Tibial nerve (tissue), 4 donors: Measurements from ENCODE around the gene NBPF1. TPM values are rescaled to one million over a fixed set of nuclear protein-coding genes. Genes with fewer than 3 reads are reported as not detected.
"Not testable (repeated sequence)": the region's sequence is repeated elsewhere in the genome, so short reads cannot be mapped to it uniquely, and the experiment has no call there.

ENCODE experiments used
- DNase-seq, 2 donors: peaks; one replicate each; pipeline ENCODE4 v3.0.0-alpha.2; 2019; ENCODE audit warnings: low spot score in 2 of 2
- H3K27ac ChIP-seq, 4 donors: fragments of 200-600 bp; sonication (generic) in 3 of 4; one replicate each; pipeline ENCODE4 v1.5.1; 2017 to 2019; ENCODE audit warnings: mild to moderate bottlenecking in 1 of 4
- H3K27me3 ChIP-seq, 2 donors: fragments of 200-600 bp; sonication (generic) in 1 of 2; one replicate each; pipeline versions ENCODE4 v1.5.1 to v1.6.0; 2017 to 2019
- H3K36me3 ChIP-seq, 3 donors: fragments of 200-600 bp; sonication (generic); one replicate each; pipeline ENCODE4 v1.5.1; 2018 to 2019
- H3K4me1 ChIP-seq, 4 donors: fragments of 200-600 bp; sonication (generic) in 3 of 4; one replicate each; pipeline ENCODE4 v1.5.1; 2017 to 2019
- H3K4me3 ChIP-seq, 4 donors: fragments of 200-600 bp; sonication (generic) in 3 of 4; one replicate each; pipeline ENCODE4 v1.5.1; 2017 to 2019; ENCODE audit warnings: mild to moderate bottlenecking in 1 of 4, moderate library complexity in 1 of 4
- H3K9me3 ChIP-seq, 4 donors: fragments of 200-600 bp; sonication (generic) in 3 of 4; one replicate each; pipeline ENCODE4 v1.5.1; 2017 to 2019
- EP300 ChIP-seq, 2 donors: sonication (generic); formaldehyde crosslinking; IDR thresholded peaks; one replicate each; pipeline ENCODE4 v1.6.1; 2017; ENCODE audit warnings: antibody characterized with exemption in 2 of 2, mild to moderate bottlenecking in 1 of 2
- POLR2A ChIP-seq, 2 donors: fragments of 450-650 bp; IDR thresholded peaks; one replicate each; pipeline ENCODE4 v1.6.1; 2017; ENCODE audit warnings: antibody characterized with exemption in 2 of 2, mild to moderate bottlenecking in 2 of 2, moderate library complexity in 2 of 2
- WGBS, 2 donors: methylation state at CpG; one replicate each; pipeline ENCODE4 v1.1.5; 2018; 5-methylcytosine and 5-hydroxymethylcytosine counted together
- total RNA-seq, 4 donors: library from RNA; depleted of rRNA; stranded (reverse); fragments of >200 nt; gene quantifications; one replicate each; pipeline ENCODE4 v1.1.0, GENCODE V29; 2016
- TF ChIP-seq, protein P1 (sequence below), 5 experiments: fragments of 200-600 bp in 3 of 5; fragments of 450-650 bp in 2 of 5; sonication (generic) in 3 of 5; IDR thresholded peaks; one replicate each; pipeline ENCODE4 v1.5.1; 2016 to 2019; ENCODE audit warnings: antibody characterized with exemption in 5 of 5, mild to moderate bottlenecking in 3 of 5, moderate library complexity in 2 of 5

Gene NBPF1
- total RNA-seq, result 10 to 100 TPM; 47.3 to 57.3 (median 53.1) TPM

- H3K9me3 ChIP-seq, result no peaks in the 10 kb centered on the region
- H3K4me1 ChIP-seq, result peaks cover 0 to 26% (median 16%) of the 10 kb centered on the region in 4 donors
- peak within 1 kb of the TSS; percentile 55 to 86 (median 70) for H3K4me3 ChIP-seq
- H3K27me3 ChIP-seq, result no peaks in the 10 kb centered on the region
- TF ChIP-seq EP300 (IDR thresholded peaks at IDR 0.05) (peak; percentile 82 to 94), POLR2A (IDR thresholded peaks at IDR 0.05) (peak; percentile 76 to 92)
- TF ChIP-seq, protein P1, sequence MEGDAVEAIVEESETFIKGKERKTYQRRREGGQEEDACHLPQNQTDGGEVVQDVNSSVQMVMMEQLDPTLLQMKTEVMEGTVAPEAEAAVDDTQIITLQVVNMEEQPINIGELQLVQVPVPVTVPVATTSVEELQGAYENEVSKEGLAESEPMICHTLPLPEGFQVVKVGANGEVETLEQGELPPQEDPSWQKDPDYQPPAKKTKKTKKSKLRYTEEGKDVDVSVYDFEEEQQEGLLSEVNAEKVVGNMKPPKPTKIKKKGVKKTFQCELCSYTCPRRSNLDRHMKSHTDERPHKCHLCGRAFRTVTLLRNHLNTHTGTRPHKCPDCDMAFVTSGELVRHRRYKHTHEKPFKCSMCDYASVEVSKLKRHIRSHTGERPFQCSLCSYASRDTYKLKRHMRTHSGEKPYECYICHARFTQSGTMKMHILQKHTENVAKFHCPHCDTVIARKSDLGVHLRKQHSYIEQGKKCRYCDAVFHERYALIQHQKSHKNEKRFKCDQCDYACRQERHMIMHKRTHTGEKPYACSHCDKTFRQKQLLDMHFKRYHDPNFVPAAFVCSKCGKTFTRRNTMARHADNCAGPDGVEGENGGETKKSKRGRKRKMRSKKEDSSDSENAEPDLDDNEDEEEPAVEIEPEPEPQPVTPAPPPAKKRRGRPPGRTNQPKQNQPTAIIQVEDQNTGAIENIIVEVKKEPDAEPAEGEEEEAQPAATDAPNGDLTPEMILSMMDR (IDR thresholded peaks at IDR 0.05), result peak in 3 of 5 experiments; percentile 10 to 72 (median 43)
- peak within 1 kb of the TSS; percentile 59 to 84 (median 67) for H3K27ac ChIP-seq
- WGBS, 2 donors, result 0 to 1% methylated on average over 82 of the region's 82 CpGs
- DNase-seq, result peak; percentile 91 to 96
- peaks cover 0 to 12% (median 0%) of the 10 kb centered on the region in 3 donors for H3K36me3 ChIP-seq
Measured at GRCh38 chr1:16613185-16614147, at the start of gene NBPF1. TSS of gene NBPF1 (minus strand) at chr1:16613564.

- whole genome bisulfite sequencing, 2 donors, result 74 to 80% methylated on average over 12 to 13 of the region's 32 CpGs
- not testable (repeated sequence) for H3K9me3 ChIP-seq, H3K27me3 ChIP-seq, H3K27ac ChIP-seq, DNase-seq, H3K4me1 ChIP-seq, H3K36me3 ChIP-seq, H3K4me3 ChIP-seq
Measured at GRCh38 chr1:16658234-16658633, 44.9 kb upstream of the NBPF1 start.

- not testable (repeated sequence) for H3K4me1 ChIP-seq, H3K36me3 ChIP-seq, H3K27ac ChIP-seq, H3K9me3 ChIP-seq, H3K4me3 ChIP-seq, DNase-seq, H3K27me3 ChIP-seq
- WGBS, 2 donors, result no CpG with 5 or more reads among the region's 14 CpGs
Measured at GRCh38 chr1:16656981-16657683, 43.8 kb upstream of the NBPF1 start.

- WGBS, 2 donors, result no CpG with 5 or more reads among the region's 6 CpGs
- H3K4me3 ChIP-seq, H3K36me3 ChIP-seq, H3K4me1 ChIP-seq, H3K9me3 ChIP-seq, H3K27ac ChIP-seq, H3K27me3 ChIP-seq, DNase-seq: not testable (repeated sequence)
Measured at GRCh38 chr1:16656574-16656973, 43.2 kb upstream of the NBPF1 start.

DNA sequence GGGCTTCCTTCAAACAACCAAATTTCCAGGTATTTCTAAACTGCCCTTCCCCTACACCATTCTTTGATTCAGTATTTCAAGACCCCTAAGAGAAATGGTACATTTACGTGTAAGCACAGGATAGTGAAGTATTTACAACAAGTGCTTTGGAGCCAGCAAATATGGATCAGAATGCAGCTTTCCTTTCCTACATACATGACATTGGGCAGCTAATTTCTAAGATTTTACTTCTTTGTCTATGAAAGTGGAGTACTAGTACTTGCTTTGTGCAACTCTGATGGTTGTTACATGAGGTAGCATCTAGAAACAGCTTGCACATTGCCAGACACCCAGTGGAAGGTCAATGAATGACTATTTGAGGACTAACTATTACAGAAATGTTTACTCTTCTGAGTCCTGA, 38.2 kb upstream of the NBPF1 start:
- DNase-seq, H3K27ac ChIP-seq, H3K4me1 ChIP-seq, H3K4me3 ChIP-seq, H3K9me3 ChIP-seq, H3K36me3 ChIP-seq: not testable (repeated sequence)
- peaks cover 0 to 14% of the 10 kb centered on the region in 2 donors for H3K27me3 ChIP-seq
- WGBS, 2 donors, result 85 to 100% methylated on average over 1 of the region's 1 CpG

DNA sequence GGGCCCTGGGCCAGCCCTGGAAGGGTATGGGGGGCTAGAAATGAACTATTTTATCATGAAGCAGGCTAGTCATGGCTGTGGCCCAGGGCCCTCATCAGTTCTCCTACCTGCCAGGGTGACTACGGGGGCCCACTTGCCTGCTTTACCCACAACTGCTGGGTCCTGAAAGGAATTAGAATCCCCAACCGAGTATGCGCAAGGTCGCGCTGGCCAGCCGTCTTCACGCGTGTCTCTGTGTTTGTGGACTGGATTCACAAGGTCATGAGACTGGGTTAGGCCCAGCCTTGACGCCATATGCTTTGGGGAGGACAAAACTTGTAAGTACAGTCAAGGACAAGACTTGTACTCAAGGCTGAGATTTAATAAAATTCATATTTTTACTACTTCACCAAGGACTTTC, 36.6 kb upstream of the NBPF1 start:
- H3K4me1 ChIP-seq, H3K4me3 ChIP-seq, H3K27ac ChIP-seq, H3K9me3 ChIP-seq, H3K36me3 ChIP-seq: not testable (repeated sequence)
- DNase-seq, result peak in 1 of 2 donors; percentile 13
- 76 to 87% methylated on average over 9 of the region's 9 CpGs for WGBS, 2 donors
- peaks cover 0 to 14% of the 10 kb centered on the region in 2 donors for H3K27me3 ChIP-seq

- H3K4me1 ChIP-seq, H3K27ac ChIP-seq, H3K4me3 ChIP-seq, H3K9me3 ChIP-seq, DNase-seq, H3K36me3 ChIP-seq: not testable (repeated sequence)
- peaks cover 0 to 14% of the 10 kb centered on the region in 2 donors for H3K27me3 ChIP-seq
- 89% methylated on average over 5 of the region's 6 CpGs; no CpG with 5 or more reads in 1 of the 2 donors for WGBS, 2 donors
Measured at GRCh38 chr1:16649390-16649789, 36.0 kb upstream of the NBPF1 start.

GRCh38 chr1:16648756-16649155, 35.4 kb upstream of the NBPF1 start:
- not testable (repeated sequence) for H3K27ac ChIP-seq, H3K4me3 ChIP-seq, H3K9me3 ChIP-seq, H3K36me3 ChIP-seq, DNase-seq
- H3K27me3 ChIP-seq, result peaks cover 0 to 14% of the 10 kb centered on the region in 2 donors
- WGBS, 2 donors, result no CpG with 5 or more reads among the region's 8 CpGs
- peaks cover 0 to 11% (median 10%) of the 10 kb centered on the region in 4 donors for H3K4me1 ChIP-seq

DNA sequence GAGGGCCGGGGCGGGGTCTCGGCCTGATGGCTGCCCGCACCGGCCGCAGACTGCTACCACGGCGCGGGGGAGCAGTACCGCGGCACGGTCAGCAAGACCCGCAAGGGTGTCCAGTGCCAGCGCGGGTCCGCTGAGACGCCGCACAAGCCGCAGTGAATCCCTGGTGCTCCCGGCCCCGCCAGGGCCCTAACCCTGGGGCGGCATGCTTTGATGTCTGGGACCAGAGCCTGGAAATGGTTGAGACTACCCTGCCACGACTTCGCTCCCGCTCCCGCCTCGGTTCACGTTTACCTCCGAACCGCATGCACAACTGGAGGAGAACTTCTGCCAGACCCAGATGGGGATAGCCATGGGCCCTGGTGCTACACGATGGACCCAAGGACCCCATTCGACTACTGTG, 34.9 kb upstream of the NBPF1 start:
- H3K9me3 ChIP-seq, H3K4me3 ChIP-seq, H3K27ac ChIP-seq, H3K36me3 ChIP-seq, DNase-seq: not testable (repeated sequence)
- H3K4me1 ChIP-seq, result peaks cover under 1 to 16% (median 14%) of the 10 kb centered on the region in 4 donors
- peaks cover 0 to 14% of the 10 kb centered on the region in 2 donors for H3K27me3 ChIP-seq
- 8% methylated on average over 9 of the region's 32 CpGs; no CpG with 5 or more reads in 1 of the 2 donors for WGBS, 2 donors

- not testable (repeated sequence) for H3K36me3 ChIP-seq, DNase-seq
- 11 to 12% methylated on average over 11 to 18 of the region's 84 CpGs for WGBS, 2 donors
Measured at GRCh38 chr1:16647179-16648176, 34.1 kb upstream of the NBPF1 start.

DNA sequence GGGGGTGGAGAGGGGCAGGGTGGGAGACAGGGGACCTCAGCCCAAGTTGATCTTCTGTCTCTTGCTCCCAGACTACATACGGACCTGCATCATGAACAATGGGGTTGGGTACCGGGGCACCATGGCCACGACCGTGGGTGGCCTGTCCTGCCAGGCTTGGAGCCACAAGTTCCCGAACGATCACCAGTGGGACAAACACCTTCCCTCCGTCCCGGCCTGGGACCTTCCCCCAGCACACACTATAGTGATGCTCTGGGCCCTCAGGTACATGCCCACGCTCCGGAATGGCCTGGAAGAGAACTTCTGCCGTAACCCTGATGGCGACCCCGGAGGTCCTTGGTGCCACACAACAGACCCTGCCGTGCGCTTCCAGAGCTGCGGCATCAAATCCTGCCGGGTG, 33.4 kb upstream of the NBPF1 start:
- DNase-seq, H3K4me3 ChIP-seq, H3K9me3 ChIP-seq, H3K27ac ChIP-seq: not testable (repeated sequence)
- Histone ChIP-seq H3K36me3 (peaks cover 0 to 11% (median 0%) of the 10 kb centered on the region in 3 donors), H3K4me1 (peaks cover 5 to 30% (median 28%) of the 10 kb centered on the region in 4 donors), H3K27me3 (peaks cover 0 to 14% of the 10 kb centered on the region in 2 donors)
- 89% methylated on average over 6 of the region's 17 CpGs; no CpG with 5 or more reads in 1 of the 2 donors for WGBS, 2 donors

More at GRCh38 chr1:16647179-16648176, 34.1 kb upstream of the NBPF1 start:
- not testable (repeated sequence) for H3K27ac ChIP-seq, H3K9me3 ChIP-seq, H3K4me3 ChIP-seq
- H3K27me3 ChIP-seq, result peaks cover 0 to 14% of the 10 kb centered on the region in 2 donors
- H3K4me1 ChIP-seq, result peaks cover 5 to 23% (median 21%) of the 10 kb centered on the region in 4 donors
